ENCODE data around the gene CA5A. TPM values are rescaled to one million over a fixed set of nuclear protein-coding genes. Genes with fewer than 3 reads are reported as not detected.

CA5A gene
- total and polyA plus RNA-seq, 2 experiments from 2014 or later = 1.0 to 1.9 TPM

GRCh38 chr16:87847785-87848675 lies 88.3 kb downstream of the CA5A start:
- Histone ChIP-seq H3K36me3 (replicated peaks; ENCODE audit: insufficient read depth, low read depth) (no peaks in the 10 kb centered on the region), H3K79me2 (peaks cover 42% of the 10 kb centered on the region), H3K4me3 (no peak overlapping the region), H3K27me3 (no peaks in the 10 kb centered on the region), H3K4me1 (ENCODE audit: insufficient read depth) (peaks cover 34% of the 10 kb centered on the region), H2AFZ (no peak overlapping the region), H3K4me2 (no peak overlapping the region), H4K20me1 (ENCODE audit: insufficient read depth, poor library complexity, severe bottlenecking) (no peaks in the 10 kb centered on the region), H3K9me3 (ENCODE audit: low read depth) (no peaks in the 10 kb centered on the region), H3K27ac (peak overlapping the region; percentile 58), H3K9me2 (replicated peaks; ENCODE audit: insufficient read depth) (no peaks in the 10 kb centered on the region)
- no peak for DNase-seq (ENCODE audit: low spot score)
- 83% methylated on average over 26 of the region's 28 CpGs for WGBS (ENCODE audit: low lambda C conversion rate, missing lambda C conversion rate)
- TF ChIP-seq EZH2 (IDR thresholded peaks at IDR 0.05; ENCODE audit: borderline replicate concordance) (no peak), EZH2phosphoT487 (IDR thresholded peaks at IDR 0.05; ENCODE audit: low read depth, severe bottlenecking, unreplicated experiment) (no peak), CTCF (IDR thresholded peaks at IDR 0.05; ENCODE audit: poor library complexity) (no peak)

- peaks cover 28% of the 10 kb centered on the region for H3K4me1 ChIP-seq (ENCODE audit: insufficient read depth)
- DNase-seq (ENCODE audit: low spot score) = no peak
- H3K27ac ChIP-seq = peak overlapping the region; percentile 58
- H3K4me3 ChIP-seq = no peak overlapping the region
- H3K4me2 ChIP-seq = no peak overlapping the region
- no peak overlapping the region for H2AFZ ChIP-seq
- no peaks in the 10 kb centered on the region for H3K27me3 ChIP-seq
- TF ChIP-seq EZH2phosphoT487 (IDR thresholded peaks at IDR 0.05; ENCODE audit: low read depth, severe bottlenecking, unreplicated experiment) (no peak), EZH2 (IDR thresholded peaks at IDR 0.05; ENCODE audit: borderline replicate concordance) (no peak), CTCF (IDR thresholded peaks at IDR 0.05; ENCODE audit: poor library complexity) (no peak)
- H3K9me3 ChIP-seq (ENCODE audit: low read depth) = no peaks in the 10 kb centered on the region
- H4K20me1 ChIP-seq (ENCODE audit: insufficient read depth, poor library complexity, severe bottlenecking) = no peaks in the 10 kb centered on the region
- no peaks in the 10 kb centered on the region for H3K36me3 ChIP-seq (replicated peaks; ENCODE audit: insufficient read depth, low read depth)
- WGBS (ENCODE audit: low lambda C conversion rate, missing lambda C conversion rate) = 80% methylated on average over 8 of the region's 8 CpGs
- no peaks in the 10 kb centered on the region for H3K9me2 ChIP-seq (replicated peaks; ENCODE audit: insufficient read depth)
- peaks cover 42% of the 10 kb centered on the region for H3K79me2 ChIP-seq
Observed at GRCh38 chr16:87847467-87847784, 88.9 kb downstream of the CA5A start.

GRCh38 chr16:87846705-87847466 lies 89.4 kb downstream of the CA5A start:
- H3K4me1 ChIP-seq (ENCODE audit: insufficient read depth) = peaks cover 23% of the 10 kb centered on the region
- no peaks in the 10 kb centered on the region for H3K27me3 ChIP-seq
- H4K20me1 ChIP-seq (ENCODE audit: insufficient read depth, poor library complexity, severe bottlenecking) = no peaks in the 10 kb centered on the region
- H2AFZ ChIP-seq = no peak overlapping the region
- no peak overlapping the region for H3K27ac ChIP-seq
- peaks cover 37% of the 10 kb centered on the region for H3K79me2 ChIP-seq
- no peak overlapping the region for H3K4me2 ChIP-seq
- H3K9me3 ChIP-seq (ENCODE audit: low read depth) = no peaks in the 10 kb centered on the region
- H3K36me3 ChIP-seq (replicated peaks; ENCODE audit: insufficient read depth, low read depth) = no peaks in the 10 kb centered on the region
- H3K9me2 ChIP-seq (replicated peaks; ENCODE audit: insufficient read depth) = no peaks in the 10 kb centered on the region
- TF ChIP-seq EZH2 (IDR thresholded peaks at IDR 0.05; ENCODE audit: borderline replicate concordance) (no peak), CTCF (IDR thresholded peaks at IDR 0.05; ENCODE audit: poor library complexity) (no peak), EZH2phosphoT487 (IDR thresholded peaks at IDR 0.05; ENCODE audit: low read depth, severe bottlenecking, unreplicated experiment) (no peak)
- no peak overlapping the region for H3K4me3 ChIP-seq
- WGBS (ENCODE audit: low lambda C conversion rate, missing lambda C conversion rate) = 92% methylated on average over 25 of the region's 25 CpGs
- no peak for DNase-seq (ENCODE audit: low spot score)
